HL-60 (cell line): Measurements from ENCODE around the gene CASTOR2.

ENCODE experiments used
- CTCF ChIP-seq: IDR thresholded peaks from one replicate; pipeline ENCODE4 v1.5.1; 2011; ENCODE audit warnings: low read length, control low read depth, inconsistent platforms; ENCODE audit not compliant: insufficient read depth
- GABPA ChIP-seq: IDR thresholded peaks from 2 replicates; pipeline ENCODE4 v1.6.1; 2012; ENCODE audit warnings: low read depth
- REST ChIP-seq: IDR thresholded peaks from 2 replicates; pipeline ENCODE4 v1.6.1; 2012; ENCODE audit warnings: low read depth; ENCODE audit not compliant: insufficient replicate concordance
- SPI1 ChIP-seq: IDR thresholded peaks from 2 replicates; pipeline ENCODE4 v1.6.1; 2012; ENCODE audit warnings: low read depth, mild to moderate bottlenecking, borderline replicate concordance

DNA sequence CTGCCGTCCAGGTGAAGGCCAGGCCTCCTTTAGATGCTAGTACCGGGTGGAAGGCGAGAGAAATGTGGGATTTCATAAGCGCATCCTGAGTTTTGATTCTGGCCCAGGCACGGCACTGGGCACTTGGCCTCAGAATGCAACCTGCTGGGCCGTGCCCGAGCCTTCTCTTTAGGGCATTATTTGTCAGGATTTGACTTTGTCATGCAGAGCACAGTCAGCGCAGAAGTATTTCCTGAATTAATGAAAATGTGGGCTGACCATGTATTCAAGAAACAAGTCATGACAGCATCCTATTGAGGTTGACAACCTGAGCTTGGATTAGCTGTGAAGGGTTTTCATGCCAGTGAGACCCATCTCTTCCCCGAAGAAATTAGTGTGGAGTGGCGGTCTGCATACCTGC lies 74.7 kb downstream of the CASTOR2 start:
- TF ChIP-seq CTCF = no peak
- no peak for TF ChIP-seq GABPA
- TF ChIP-seq REST = no peak
- no peak for TF ChIP-seq SPI1
